Mucosa of descending colon (tissue), 3 donors: ENCODE data around the gene ACBD4. TPM values are rescaled to one million over a fixed set of nuclear protein-coding genes. Genes with fewer than 3 reads are reported as not detected.

Source experiments
- ATAC-seq: fragments of 200-7000 bp; cut with Tn5 transposase; one replicate; pipeline ENCODE4 v1.9.1; 2020; ENCODE audit warnings: mild to moderate bottlenecking, moderate library complexity
- DNase-seq, 3 donors: peaks; one replicate each; pipeline ENCODE4 v3.0.0-alpha.2; 2020
- H3K36me3 ChIP-seq: fragments of 200-600 bp; one replicate; pipeline ENCODE4 v1.8.0; 2021; ENCODE audit warnings: low read depth, mild to moderate bottlenecking
- H3K4me1 ChIP-seq: fragments of 200-600 bp; one replicate; pipeline ENCODE4 v1.8.0; 2021; ENCODE audit warnings: low read depth, mild to moderate bottlenecking
- H3K4me3 ChIP-seq: fragments of 200-600 bp; one replicate; pipeline ENCODE4 v1.8.0; 2021; ENCODE audit warnings: mild to moderate bottlenecking
- H3K9me3 ChIP-seq: fragments of 200-600 bp; one replicate; pipeline ENCODE4 v1.8.0; 2021; ENCODE audit warnings: mild to moderate bottlenecking
- CTCF ChIP-seq: fragments of 200-600 bp; IDR thresholded peaks from one replicate; pipeline ENCODE4 v1.8.0; 2022; ENCODE audit warnings: antibody characterized with exemption, mild to moderate bottlenecking
- intact Hi-C, 2 donors: fragments of 100-400 bp; cut with DNase I in 1 of 2; cut with micrococcal nuclease in 1 of 2; formaldehyde crosslinking; loops; one replicate each; pipeline versions ENCODE4 v1.11.0 to v1.11.1; 2022; cut with DNase I, micrococcal nuclease
- total RNA-seq, 3 donors: library from RNA; stranded (reverse); fragmentation: NEBNext Ultra II Directional in 2 of 3; extraction: Animal tissue kit (Norgen Biotek cat#: 25700) in 2 of 3; gene quantifications; one replicate each; pipeline versions ENCODE4 v1.2.1 to v1.2.4, GENCODE V29; 2021 to 2023
- donor health status: DM: no; HTN: no; CAD: no; lungs with moderate emphysema.
- donor health status: DM: no; HTN: no; CAD: no.
- donor health status: DM: no; HTN: yes; CAD: no.

Gene ACBD4
- total RNA-seq, 3 donors from 2014 or later = 18.1 to 28.7 (median 26.3) TPM

- Histone ChIP-seq H3K4me3 (no peak overlapping the region), H3K36me3 (no peaks in the 10 kb centered on the region), H3K4me1 (peaks cover 32% of the 10 kb centered on the region), H3K9me3 (no peaks in the 10 kb centered on the region)
- ATAC-seq = no peak
- DNase-seq = no peak
- intact Hi-C loops = no loop called here
- TF ChIP-seq CTCF = no peak
Observed at GRCh38 chr17:45146592-45146889, 11.1 kb downstream of the ACBD4 start.

GRCh38 chr17:45146890-45147580, 11.5 kb downstream of the ACBD4 start:
- intact Hi-C loops = no loop called here
- Histone ChIP-seq H3K9me3 (no peaks in the 10 kb centered on the region), H3K4me1 (peaks cover 35% of the 10 kb centered on the region), H3K4me3 (peak overlapping the region; percentile 39), H3K36me3 (no peaks in the 10 kb centered on the region)
- TF ChIP-seq CTCF = no peak
- ATAC-seq = peak; percentile 38
- peak; percentile 78 to 81 (median 81) for DNase-seq

GRCh38 chr17:45147581-45148182, 12.2 kb downstream of the ACBD4 start:
- H3K9me3 ChIP-seq = no peaks in the 10 kb centered on the region
- no peaks in the 10 kb centered on the region for H3K36me3 ChIP-seq
- H3K4me3 ChIP-seq = peak overlapping the region; percentile 39
- no peak for TF ChIP-seq CTCF
- peaks cover 39% of the 10 kb centered on the region for H3K4me1 ChIP-seq
- intact Hi-C loops = no loop called here
- ATAC-seq (peak; percentile 53), DNase-seq (peak; percentile 87 to 92 (median 90))

- Histone ChIP-seq H3K9me3 (no peaks in the 10 kb centered on the region), H3K36me3 (no peaks in the 10 kb centered on the region), H3K4me3 (peak within 1 kb of the TSS; percentile 39), H3K4me1 (peaks cover 39% of the 10 kb centered on the region)
- DNase-seq (peak; percentile 98 to 100 (median 99)), ATAC-seq (peak; percentile 82)
- no peak for TF ChIP-seq CTCF
- intact Hi-C loops = no loop called here
Observed at GRCh38 chr17:45148183-45149036, 12.9 kb downstream of the ACBD4 start, which contains the start of gene HEXIM1. HEXIM1 (plus strand) TSS chr17:45148475; CDS start chr17:45149191, 716 bp downstream.

GRCh38 chr17:45149037-45149668, 13.7 kb downstream of the ACBD4 start:
- Histone ChIP-seq H3K36me3 (no peaks in the 10 kb centered on the region), H3K9me3 (no peaks in the 10 kb centered on the region), H3K4me3 (peak overlapping the region; percentile 39), H3K4me1 (peaks cover 38% of the 10 kb centered on the region)
- intact Hi-C loops = no loop called here
- peak; percentile 86 to 93 (median 92) for DNase-seq
- peak; percentile 55 for ATAC-seq
- TF ChIP-seq CTCF = peak; percentile 91
